Measurements from ENCODE around the gene E2F6.

E2F6 gene

DNA sequence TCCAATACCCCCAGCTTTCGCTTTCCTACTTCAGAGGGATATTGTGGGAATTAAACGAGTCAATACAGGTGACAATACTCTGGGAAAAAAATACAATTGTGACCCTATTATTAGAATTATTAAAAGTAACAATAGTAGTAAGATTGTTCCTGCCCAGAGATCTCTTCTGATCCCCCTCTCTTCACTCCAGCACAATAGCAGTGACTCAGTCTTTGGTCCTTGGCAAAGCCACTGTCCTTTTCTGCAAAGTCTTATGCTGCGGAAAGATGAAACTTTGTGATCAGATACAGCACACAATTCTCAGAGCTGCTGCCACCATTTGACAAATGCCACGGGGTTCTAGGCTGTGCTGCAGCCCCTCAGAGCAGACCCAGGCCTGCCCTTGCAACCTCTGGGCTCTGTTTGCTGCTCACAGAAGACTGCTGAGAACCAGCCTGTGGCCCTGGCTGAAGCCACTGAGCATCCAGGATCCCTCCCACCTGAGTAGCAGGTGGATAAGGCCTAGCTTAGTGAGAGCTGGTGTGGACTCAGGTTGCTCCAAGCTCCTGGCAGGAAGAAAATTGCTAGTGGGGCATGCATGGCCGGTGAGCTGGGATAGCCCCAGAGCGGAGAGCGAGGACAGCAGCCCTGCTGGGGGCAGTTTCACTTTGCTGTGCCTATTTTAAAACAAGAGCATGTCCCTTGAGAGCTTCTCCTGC lies 61.4 kb downstream of the E2F6 start:
- H3K27me3 ChIP-seq (ENCODE audit: insufficient read depth, low read length) = no peaks in the 10 kb centered on the region
- no peaks in the 10 kb centered on the region for H3K4me1 ChIP-seq (ENCODE audit: insufficient read depth, low read length)
- H3K36me3 ChIP-seq (ENCODE audit: insufficient read depth, low read length) = no peaks in the 10 kb centered on the region
- H3K9me3 ChIP-seq (ENCODE audit: insufficient read depth, low read depth, low read length) = no peaks in the 10 kb centered on the region
- no peak overlapping the region for H3K27ac ChIP-seq (ENCODE audit: low read depth, low read length)
- whole genome bisulfite sequencing = 90% methylated on average over 5 of the region's 7 CpGs
- no peak overlapping the region for H3K4me3 ChIP-seq (ENCODE audit: low read length)
- no peak overlapping the region for H3K9ac ChIP-seq (ENCODE audit: low read depth, low read length)

DNA sequence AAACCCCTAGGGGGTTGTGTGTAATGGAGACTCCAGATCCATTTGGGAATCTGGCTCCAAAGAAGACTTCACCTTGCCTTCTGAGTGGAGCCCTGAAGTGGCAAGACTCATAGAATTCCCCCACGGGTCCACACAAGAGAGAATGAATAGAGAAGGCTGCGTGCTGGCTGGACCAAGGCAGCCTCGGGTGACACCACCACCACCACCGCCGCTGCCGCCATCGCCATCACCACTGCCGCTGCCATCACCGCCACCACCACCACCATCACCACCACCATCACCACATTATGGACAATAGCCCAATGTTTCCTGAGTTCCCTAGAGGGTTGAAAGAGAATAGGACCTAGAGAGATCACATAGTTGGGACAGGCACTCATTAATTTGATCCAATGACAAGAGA lies 63.5 kb downstream of the E2F6 start:
- no peak overlapping the region for H3K4me3 ChIP-seq (ENCODE audit: low read length)
- WGBS = 98% methylated on average over 9 of the region's 9 CpGs
- no peak overlapping the region for H3K27ac ChIP-seq (ENCODE audit: low read depth, low read length)
- H3K27me3 ChIP-seq (ENCODE audit: insufficient read depth, low read length) = no peaks in the 10 kb centered on the region
- H3K36me3 ChIP-seq (ENCODE audit: insufficient read depth, low read length) = no peaks in the 10 kb centered on the region
- no peaks in the 10 kb centered on the region for H3K9me3 ChIP-seq (ENCODE audit: insufficient read depth, low read depth, low read length)
- no peaks in the 10 kb centered on the region for H3K4me1 ChIP-seq (ENCODE audit: insufficient read depth, low read length)
- no peak overlapping the region for H3K9ac ChIP-seq (ENCODE audit: low read depth, low read length)

DNA sequence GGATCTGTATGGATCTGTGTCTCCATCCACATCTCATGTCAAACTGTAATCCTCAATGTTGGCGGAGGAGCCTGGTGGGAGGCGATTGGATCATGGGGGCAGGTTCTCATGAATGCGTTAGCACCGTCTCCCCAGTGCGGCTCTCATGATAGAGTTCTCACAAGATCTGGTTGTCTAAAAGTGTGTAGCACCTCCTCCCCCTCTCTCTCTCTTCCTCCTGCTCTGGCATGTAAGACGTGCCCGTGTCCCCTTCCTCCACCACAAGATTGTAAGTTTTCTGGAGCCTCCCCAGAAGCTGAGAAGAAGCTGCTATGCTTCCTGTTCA lies 66.6 kb downstream of the E2F6 start:
- Histone ChIP-seq H3K4me1 (ENCODE audit: insufficient read depth, low read length) (no peaks in the 10 kb centered on the region), H3K9me3 (ENCODE audit: insufficient read depth, low read depth, low read length) (no peaks in the 10 kb centered on the region), H3K9ac (ENCODE audit: low read depth, low read length) (no peak overlapping the region), H3K36me3 (ENCODE audit: insufficient read depth, low read length) (no peaks in the 10 kb centered on the region), H3K4me3 (ENCODE audit: low read length) (no peak overlapping the region), H3K27me3 (ENCODE audit: insufficient read depth, low read length) (no peaks in the 10 kb centered on the region), H3K27ac (ENCODE audit: low read depth, low read length) (no peak overlapping the region)
- WGBS = 94% methylated on average over 7 of the region's 7 CpGs

DNA sequence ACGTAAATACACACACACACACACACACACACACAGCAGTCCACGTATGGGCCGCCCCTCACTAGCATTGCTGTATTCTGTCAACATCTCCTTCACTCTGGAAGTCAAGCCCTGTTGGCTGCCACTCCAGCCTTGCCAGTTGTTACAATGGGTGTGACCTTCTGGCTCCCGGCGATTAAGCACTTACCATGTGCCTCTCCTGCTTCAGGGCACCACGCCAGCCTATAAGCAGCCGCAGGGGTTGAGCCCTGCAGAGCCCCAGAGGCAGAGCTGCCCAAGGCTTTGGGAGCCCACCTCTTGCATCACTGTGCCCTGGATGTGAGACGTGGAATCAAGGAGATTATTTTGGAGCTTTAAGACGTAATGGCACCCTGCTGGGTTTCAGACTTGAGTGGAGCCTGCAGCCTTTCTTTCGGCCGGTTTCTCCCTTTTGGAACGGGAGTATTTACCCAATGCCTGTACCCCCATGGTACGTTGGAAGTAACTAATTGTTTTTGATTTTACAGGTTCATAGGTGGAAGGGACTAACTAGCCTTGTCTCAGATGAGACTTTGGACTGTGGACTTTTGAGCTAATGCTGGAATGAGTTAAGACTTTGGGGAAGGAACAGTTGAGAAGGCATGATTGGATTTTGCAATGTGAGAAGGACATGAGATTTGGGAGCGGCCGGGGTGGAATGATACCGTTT lies 67.1 kb downstream of the E2F6 start:
- H3K4me3 ChIP-seq (ENCODE audit: low read length) = no peak overlapping the region
- H3K4me1 ChIP-seq (ENCODE audit: insufficient read depth, low read length) = peaks cover 3% of the 10 kb centered on the region
- H3K36me3 ChIP-seq (ENCODE audit: insufficient read depth, low read length) = no peaks in the 10 kb centered on the region
- H3K9ac ChIP-seq (ENCODE audit: low read depth, low read length) = no peak overlapping the region
- H3K27ac ChIP-seq (ENCODE audit: low read depth, low read length) = no peak overlapping the region
- no peaks in the 10 kb centered on the region for H3K9me3 ChIP-seq (ENCODE audit: insufficient read depth, low read depth, low read length)
- H3K27me3 ChIP-seq (ENCODE audit: insufficient read depth, low read length) = no peaks in the 10 kb centered on the region
- 93% methylated on average over 15 of the region's 16 CpGs for WGBS

DNA sequence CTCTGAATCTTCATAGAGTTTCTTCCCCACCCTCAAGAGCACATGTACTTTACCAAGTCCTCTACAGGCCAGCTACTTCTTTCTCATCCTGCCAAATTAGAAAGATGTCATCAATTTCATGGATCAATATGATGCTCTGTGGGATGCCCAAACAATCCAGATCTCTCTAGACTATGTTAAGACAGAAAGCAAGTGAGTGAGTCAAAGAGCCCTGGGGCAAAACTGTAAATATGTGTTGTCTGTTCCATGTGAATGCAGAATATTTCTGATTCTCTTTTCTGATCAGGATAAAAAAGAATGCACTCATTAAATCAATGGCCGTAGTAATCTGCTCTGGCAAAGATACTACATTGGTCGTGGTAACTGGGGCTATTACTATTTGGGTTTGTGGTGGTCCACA lies 68.4 kb downstream of the E2F6 start:
- no peaks in the 10 kb centered on the region for H3K9me3 ChIP-seq (ENCODE audit: insufficient read depth, low read depth, low read length)
- no peak overlapping the region for H3K4me3 ChIP-seq (ENCODE audit: low read length)
- no peak overlapping the region for H3K27ac ChIP-seq (ENCODE audit: low read depth, low read length)
- 94% methylated on average over 2 of the region's 2 CpGs for WGBS
- no peaks in the 10 kb centered on the region for H3K27me3 ChIP-seq (ENCODE audit: insufficient read depth, low read length)
- no peaks in the 10 kb centered on the region for H3K36me3 ChIP-seq (ENCODE audit: insufficient read depth, low read length)
- peaks cover 8% of the 10 kb centered on the region for H3K4me1 ChIP-seq (ENCODE audit: insufficient read depth, low read length)
- no peak overlapping the region for H3K9ac ChIP-seq (ENCODE audit: low read depth, low read length)

GRCh38 chr2:11396467-11397445 lies 69.2 kb downstream of the E2F6 start:
- 93% methylated on average over 12 of the region's 15 CpGs for WGBS
- Histone ChIP-seq H3K27me3 (ENCODE audit: insufficient read depth, low read length) (no peaks in the 10 kb centered on the region), H3K27ac (ENCODE audit: low read depth, low read length) (no peak overlapping the region), H3K36me3 (ENCODE audit: insufficient read depth, low read length) (no peaks in the 10 kb centered on the region), H3K4me3 (ENCODE audit: low read length) (no peak overlapping the region), H3K9me3 (ENCODE audit: insufficient read depth, low read depth, low read length) (no peaks in the 10 kb centered on the region), H3K9ac (ENCODE audit: low read depth, low read length) (no peak overlapping the region), H3K4me1 (ENCODE audit: insufficient read depth, low read length) (peaks cover 8% of the 10 kb centered on the region)

DNA sequence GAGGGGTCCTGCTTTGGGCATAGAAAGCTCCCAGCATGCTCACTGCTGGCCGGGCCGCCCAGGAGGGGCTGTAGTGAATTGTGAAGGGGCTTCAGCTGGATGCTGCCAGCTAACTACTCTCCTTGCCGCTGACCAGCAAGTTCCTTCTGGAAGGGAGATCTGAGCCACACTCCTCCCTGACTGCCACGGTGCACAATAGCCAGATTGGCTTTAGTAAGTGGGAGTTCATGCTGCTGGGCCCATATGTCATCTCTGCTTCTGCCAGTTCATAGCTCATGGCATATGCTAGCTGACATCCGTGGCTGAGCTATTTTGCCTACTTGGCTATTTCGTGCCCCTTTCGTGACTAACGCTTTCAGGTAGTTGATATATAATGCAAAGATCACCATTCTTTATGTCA lies 69.9 kb downstream of the E2F6 start:
- no peak overlapping the region for H3K4me3 ChIP-seq (ENCODE audit: low read length)
- H3K36me3 ChIP-seq (ENCODE audit: insufficient read depth, low read length) = no peaks in the 10 kb centered on the region
- H3K4me1 ChIP-seq (ENCODE audit: insufficient read depth, low read length) = peaks cover 8% of the 10 kb centered on the region
- WGBS = 87% methylated on average over 8 of the region's 8 CpGs
- no peak overlapping the region for H3K27ac ChIP-seq (ENCODE audit: low read depth, low read length)
- H3K27me3 ChIP-seq (ENCODE audit: insufficient read depth, low read length) = no peaks in the 10 kb centered on the region
- no peaks in the 10 kb centered on the region for H3K9me3 ChIP-seq (ENCODE audit: insufficient read depth, low read depth, low read length)
- no peak overlapping the region for H3K9ac ChIP-seq (ENCODE audit: low read depth, low read length)

DNA sequence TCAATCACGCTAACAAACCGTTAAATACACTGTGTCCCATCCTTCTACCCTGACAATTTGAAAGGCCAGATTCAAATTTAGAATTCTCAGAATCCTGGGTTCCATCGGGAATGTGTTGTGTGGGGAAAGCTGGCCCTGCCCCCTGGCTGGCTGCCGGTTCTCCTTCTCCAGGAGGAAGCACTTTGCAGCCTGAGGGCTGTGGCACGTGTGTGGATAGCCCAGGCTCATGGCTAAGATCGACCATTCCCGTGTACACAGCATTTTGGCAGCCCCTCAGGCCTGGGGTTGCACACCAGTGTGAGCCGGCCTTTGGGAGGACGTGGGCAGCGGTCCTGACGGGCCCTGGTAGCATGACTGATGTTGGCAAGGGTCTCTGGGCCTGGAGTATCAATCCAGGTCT lies 70.6 kb downstream of the E2F6 start:
- H3K27me3 ChIP-seq (ENCODE audit: insufficient read depth, low read length) = no peaks in the 10 kb centered on the region
- no peak overlapping the region for H3K27ac ChIP-seq (ENCODE audit: low read depth, low read length)
- no peaks in the 10 kb centered on the region for H3K9me3 ChIP-seq (ENCODE audit: insufficient read depth, low read depth, low read length)
- H3K4me3 ChIP-seq (ENCODE audit: low read length) = no peak overlapping the region
- no peak overlapping the region for H3K9ac ChIP-seq (ENCODE audit: low read depth, low read length)
- H3K4me1 ChIP-seq (ENCODE audit: insufficient read depth, low read length) = peaks cover 8% of the 10 kb centered on the region
- WGBS = 83% methylated on average over 10 of the region's 11 CpGs
- no peaks in the 10 kb centered on the region for H3K36me3 ChIP-seq (ENCODE audit: insufficient read depth, low read length)

All from HUES64 (cell line).